Neural cell (in vitro differentiated cells): ENCODE data around the gene NLRC5. TPM values are rescaled to one million over a fixed set of nuclear protein-coding genes. Genes with fewer than 3 reads are reported as not detected.

ENCODE experiments used
- H2AFZ ChIP-seq: fragments of 200-600, 300-800 bp; sonication (generic), shearing (Covaris generic); 2 replicates; pipeline ENCODE4 v1.6.0; 2014; ENCODE audit warnings: low read depth, mild to moderate bottlenecking, antibody characterized with exemption, low read length, moderate library complexity
- H3F3A ChIP-seq: fragments of 200-600 bp; shearing (Covaris generic); 2 replicates; pipeline ENCODE4 v1.6.1; 2016; ENCODE audit warnings: mild to moderate bottlenecking, moderate library complexity, mixed read lengths, antibody characterized with exemption, low read length; ENCODE audit not compliant: insufficient read depth, poor library complexity, severe bottlenecking
- H3K27ac ChIP-seq: fragments of 200-600, 300-800 bp; sonication (generic), shearing (Covaris generic); 2 replicates; pipeline ENCODE4 v1.5.1; 2014; ENCODE audit warnings: mild to moderate bottlenecking, low read length, moderate library complexity
- H3K27me3 ChIP-seq: fragments of 300-800, 200-600 bp; sonication (generic), shearing (Covaris generic); 2 replicates; pipeline ENCODE4 v1.6.0; 2014; ENCODE audit warnings: mild to moderate bottlenecking, low read depth, low read length, moderate library complexity; ENCODE audit not compliant: insufficient read depth
- H3K36me3 ChIP-seq: fragments of 300-800, 200-600 bp; sonication (generic), shearing (Covaris generic); 2 replicates; pipeline ENCODE4 v1.5.1; 2014; ENCODE audit warnings: mild to moderate bottlenecking, antibody characterized with exemption, low read length, moderate library complexity; ENCODE audit not compliant: insufficient read depth
- H3K4me2 ChIP-seq: fragments of 300-800, 200-600 bp; sonication (generic), shearing (Covaris generic); 2 replicates; pipeline ENCODE4 v1.6.0; 2014; ENCODE audit warnings: mild to moderate bottlenecking, low read length
- H3K4me3 ChIP-seq: fragments of 300-800, 200-600 bp; sonication (generic), shearing (Covaris generic); 2 replicates; pipeline ENCODE4 v1.5.1; 2014; ENCODE audit warnings: mild to moderate bottlenecking, low read length, moderate library complexity
- H3K79me2 ChIP-seq: fragments of 200-600 bp; shearing (Covaris generic); replicated peaks from 2 replicates; pipeline ENCODE4 v1.6.0; 2014; ENCODE audit warnings: mild to moderate bottlenecking, low read length, moderate library complexity; ENCODE audit not compliant: insufficient read depth
- H3K9ac ChIP-seq: fragments of 300-800, 200-600 bp; sonication (generic), shearing (Covaris generic); 2 replicates; pipeline ENCODE4 v1.6.1; 2016; ENCODE audit warnings: mild to moderate bottlenecking, low read length, mixed read lengths
- H3K9me2 ChIP-seq: fragments of 200-600 bp; shearing (Covaris generic); 2 replicates; pipeline ENCODE4 v1.6.1; 2016; ENCODE audit warnings: mild to moderate bottlenecking, low read length, mixed read lengths; ENCODE audit not compliant: insufficient read depth
- H3K9me3 ChIP-seq: fragments of 200-600, 300-800 bp; sonication (generic), shearing (Covaris generic); 2 replicates; pipeline ENCODE4 v1.6.1; 2016; ENCODE audit warnings: mild to moderate bottlenecking, mixed run types, low read length, moderate library complexity, mixed read lengths
- H4K20me1 ChIP-seq: fragments of 200-600 bp; shearing (Covaris generic); 2 replicates; pipeline ENCODE4 v1.6.1; 2016; ENCODE audit warnings: mild to moderate bottlenecking, mixed run types; ENCODE audit not compliant: insufficient read depth
- CTCF ChIP-seq: fragments of 450-650 bp; IDR thresholded peaks from 2 replicates; pipeline ENCODE4 v1.5.1; 2014; ENCODE audit warnings: antibody characterized with exemption, mild to moderate bottlenecking, moderate library complexity; ENCODE audit not compliant: poor library complexity, severe bottlenecking
- EP300 ChIP-seq: fragments of 450-650 bp; conservative IDR thresholded peaks from 2 replicates; pipeline ENCODE4 v1.6.1; 2014; ENCODE audit warnings: antibody characterized with exemption, mild to moderate bottlenecking, moderate library complexity; ENCODE audit not compliant: poor library complexity, severe bottlenecking
- EZH2 ChIP-seq: fragments of 200-600, 300-800 bp; shearing (Covaris generic), sonication (generic); IDR thresholded peaks from 2 replicates; pipeline ENCODE4 v1.6.1; 2014; ENCODE audit warnings: antibody characterized with exemption, low read length, borderline replicate concordance, mild to moderate bottlenecking; ENCODE audit not compliant: insufficient read depth, poor library complexity, severe bottlenecking
- MXI1 ChIP-seq: fragments of 450-650 bp; conservative IDR thresholded peaks from 2 replicates; pipeline ENCODE4 v1.6.1; 2014; ENCODE audit warnings: antibody characterized with exemption, mild to moderate bottlenecking; ENCODE audit not compliant: poor library complexity, severe bottlenecking
- POLR2AphosphoS5 ChIP-seq: IDR thresholded peaks from 2 replicates; pipeline ENCODE4 v1.6.1; 2012
- RAD21 ChIP-seq: fragments of 450-650 bp; conservative IDR thresholded peaks from 2 replicates; pipeline ENCODE4 v1.6.1; 2014; ENCODE audit warnings: antibody characterized with exemption, mild to moderate bottlenecking, moderate library complexity
- REST ChIP-seq: IDR thresholded peaks from 2 replicates; pipeline ENCODE4 v1.6.1; 2012; ENCODE audit warnings: borderline replicate concordance
- SMC3 ChIP-seq: fragments of 450-650 bp; conservative IDR thresholded peaks from 2 replicates; pipeline ENCODE4 v1.6.1; 2014; ENCODE audit warnings: antibody characterized with exemption, mild to moderate bottlenecking, moderate library complexity; ENCODE audit not compliant: poor library complexity
- TAF1 ChIP-seq: IDR thresholded peaks from 2 replicates; pipeline ENCODE4 v1.6.1; 2012; ENCODE audit warnings: low read depth
- polyA plus RNA-seq: library from polyadenylated mRNA; depleted of rRNA; stranded (reverse); fragments of >200 nt; gene quantifications from 2 replicates; pipeline ENCODE4 v1.2.3, GENCODE V29; 2014

Gene NLRC5
- polyA plus RNA-seq, 1 donor from 2014 or later: not detected

- Histone ChIP-seq H4K20me1 (no peaks in the 10 kb centered on the region), H3F3A (no peaks in the 10 kb centered on the region), H3K9me2 (no peaks in the 10 kb centered on the region), H3K4me2 (no peak overlapping the region), H3K36me3 (no peaks in the 10 kb centered on the region), H3K4me3 (no peak overlapping the region), H3K27me3 (no peaks in the 10 kb centered on the region), H3K79me2 (no peaks in the 10 kb centered on the region), H3K9me3 (no peaks in the 10 kb centered on the region), H3K27ac (no peak overlapping the region), H3K9ac (no peak overlapping the region), H2AFZ (no peak overlapping the region)
- TF ChIP-seq EZH2 (no peak), TAF1 (no peak), RAD21 (no peak), SMC3 (no peak)
These were observed 136.6 kb downstream of the NLRC5 start for GRCh38 chr16:57125969-57126368.

GRCh38 chr16:57126411-57126810 is 137.1 kb downstream of the NLRC5 start:
- no peaks in the 10 kb centered on the region for H3K79me2 ChIP-seq
- H3F3A ChIP-seq: no peaks in the 10 kb centered on the region
- no peaks in the 10 kb centered on the region for H3K9me2 ChIP-seq
- H3K9me3 ChIP-seq: no peaks in the 10 kb centered on the region
- no peak overlapping the region for H2AFZ ChIP-seq
- no peaks in the 10 kb centered on the region for H4K20me1 ChIP-seq
- no peaks in the 10 kb centered on the region for H3K27me3 ChIP-seq
- no peak for TF ChIP-seq CTCF
- H3K27ac ChIP-seq: no peak overlapping the region
- H3K36me3 ChIP-seq: no peaks in the 10 kb centered on the region
- no peak overlapping the region for H3K9ac ChIP-seq
- no peak overlapping the region for H3K4me3 ChIP-seq
- no peak overlapping the region for H3K4me2 ChIP-seq

GRCh38 chr16:57127037-57127763 is 137.8 kb downstream of the NLRC5 start:
- no peak overlapping the region for H2AFZ ChIP-seq
- no peaks in the 10 kb centered on the region for H3K27me3 ChIP-seq
- TF ChIP-seq EP300 (no peak), REST (no peak), POLR2AphosphoS5 (no peak), RAD21 (no peak), SMC3 (no peak), MXI1 (no peak), CTCF (no peak), TAF1 (no peak), EZH2 (no peak)
- no peaks in the 10 kb centered on the region for H3K79me2 ChIP-seq
- H3K9ac ChIP-seq: no peak overlapping the region
- no peaks in the 10 kb centered on the region for H3K9me3 ChIP-seq
- H3F3A ChIP-seq: no peaks in the 10 kb centered on the region
- H3K9me2 ChIP-seq: no peaks in the 10 kb centered on the region
- H3K4me2 ChIP-seq: no peak overlapping the region
- no peak overlapping the region for H3K27ac ChIP-seq
- H3K4me3 ChIP-seq: no peak overlapping the region
- no peaks in the 10 kb centered on the region for H3K36me3 ChIP-seq
- no peaks in the 10 kb centered on the region for H4K20me1 ChIP-seq
